NCI-H2227 (cell line): Measurements from ENCODE around the gene DNAJA3.
A peak's percentile ranks its signal among the peaks of the same experiment; 100 is the strongest.

Source experiments
- DNase-seq: peaks from one replicate; lab custom pipeline; 2025; ENCODE audit not compliant: unreplicated experiment; lab: John Stamatoyannopoulos, UW

DNAJA3 gene

DNA sequence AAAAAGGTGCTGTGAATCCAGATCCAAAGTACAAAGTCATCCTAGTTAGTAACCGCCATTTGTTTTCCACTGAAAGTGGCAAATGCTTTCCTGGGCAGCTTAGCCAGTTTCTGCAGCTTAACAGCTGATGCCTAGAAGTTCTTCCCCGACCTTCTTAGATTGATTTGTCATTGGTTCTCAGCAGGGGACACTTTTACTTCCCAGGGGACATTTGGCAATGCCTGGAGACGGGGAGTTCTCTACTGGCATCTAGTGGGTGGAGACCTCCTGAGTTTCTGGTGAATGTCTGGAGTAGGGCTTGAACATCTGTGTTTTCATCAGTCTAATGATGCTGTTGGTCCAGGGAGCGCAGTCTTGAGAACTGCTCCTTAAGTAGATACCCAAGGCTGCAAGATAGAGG, 7.6 kb downstream of the DNAJA3 start:
- no peak for DNase-seq

GRCh38 chr16:4433914-4434787, 8.5 kb downstream of the DNAJA3 start:
- no peak for DNase-seq

DNA sequence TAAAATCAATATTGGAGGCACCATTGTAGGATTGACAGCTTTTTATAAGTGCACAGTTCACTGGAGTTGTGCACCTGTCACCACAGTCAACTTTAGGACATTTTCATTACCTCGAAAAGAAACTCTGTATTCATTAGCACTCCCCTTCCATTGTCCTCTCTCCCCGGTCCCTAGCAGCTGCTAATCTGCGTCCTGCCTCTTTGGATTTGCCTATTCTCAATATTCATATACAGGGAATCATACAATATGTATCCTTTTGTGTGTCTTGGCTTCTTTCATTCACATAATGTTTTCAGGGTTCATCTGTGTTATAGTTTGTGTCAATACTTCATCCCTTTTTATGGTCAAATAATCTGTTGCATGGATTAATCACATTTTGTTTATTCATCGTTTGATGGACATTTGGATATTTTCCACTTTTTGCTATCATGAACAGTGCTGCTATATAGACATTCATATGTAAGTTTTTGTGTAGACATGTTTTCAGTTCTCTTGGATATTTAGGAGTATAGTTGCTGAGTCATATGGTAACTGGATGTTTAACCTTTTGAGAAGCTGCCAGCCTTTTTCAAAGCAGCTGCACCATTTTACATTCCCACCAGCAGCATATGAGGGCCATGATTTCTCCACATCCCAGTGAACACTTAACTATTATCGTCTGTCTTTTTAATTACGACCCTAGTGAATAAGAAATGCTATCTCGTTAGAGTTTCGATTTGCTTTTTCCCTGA, 9.8 kb downstream of the DNAJA3 start:
- DNase-seq: no peak

DNA sequence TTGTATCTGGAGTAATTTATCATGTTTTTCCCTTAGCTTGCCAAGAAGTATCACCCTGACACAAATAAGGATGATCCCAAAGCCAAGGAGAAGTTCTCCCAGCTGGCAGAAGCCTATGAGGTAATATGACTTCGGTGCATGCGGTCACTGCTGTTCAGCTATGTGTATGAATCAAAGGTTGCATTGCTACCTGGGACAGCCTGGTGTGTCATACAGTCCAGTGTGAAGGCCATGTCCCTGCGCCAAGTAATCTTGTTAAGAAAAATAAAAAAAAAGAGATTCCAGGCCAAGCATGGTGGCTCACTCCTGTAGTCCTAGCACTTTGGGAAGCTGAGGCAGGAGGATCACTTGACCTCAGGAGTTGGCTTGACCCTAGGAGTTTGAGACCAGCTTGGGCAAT, 11.7 kb downstream of the DNAJA3 start:
- no peak for DNase-seq

DNA sequence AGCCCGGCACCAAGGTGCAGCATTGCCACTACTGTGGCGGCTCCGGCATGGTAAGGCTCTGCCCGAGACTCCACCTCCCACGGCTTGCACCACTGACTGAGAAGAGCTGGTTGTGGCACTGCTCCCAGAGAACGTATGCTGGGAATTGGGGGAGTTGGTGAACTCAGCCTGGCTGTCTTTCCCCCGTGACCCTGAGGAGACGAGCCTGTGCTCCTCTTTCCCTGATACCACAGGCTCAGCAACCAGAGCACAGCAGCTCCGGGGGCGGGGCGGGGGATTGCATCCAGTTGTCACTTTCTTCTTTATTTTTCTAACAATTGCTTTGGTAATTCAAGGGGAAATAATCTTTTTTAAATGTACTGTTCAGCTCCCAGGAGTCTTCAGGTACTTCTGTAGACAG, 16.7 kb downstream of the DNAJA3 start:
- DNase-seq: no peak

DNA sequence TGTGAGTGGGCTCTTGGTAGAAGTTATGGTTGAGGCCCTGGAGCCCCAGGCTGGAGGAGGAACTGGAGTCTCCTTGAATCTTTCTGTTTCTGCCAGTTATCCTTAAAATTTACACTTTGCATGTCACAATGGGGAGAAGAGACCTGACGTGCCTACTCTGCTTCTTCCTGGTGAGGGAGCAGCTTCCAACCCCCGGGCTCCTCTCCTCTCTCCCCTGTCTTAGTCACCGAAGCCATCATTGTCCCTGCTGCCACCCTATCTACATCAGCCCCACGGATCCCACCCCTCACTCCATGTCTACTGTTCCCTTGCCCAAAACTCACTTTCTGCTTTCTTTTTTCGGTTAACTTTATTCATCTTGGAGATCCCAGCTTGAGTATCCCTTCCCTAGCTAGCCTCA, 17.6 kb downstream of the DNAJA3 start:
- DNase-seq: no peak

GRCh38 chr16:4443986-4444385, 18.3 kb downstream of the DNAJA3 start:
- no peak for DNase-seq

GRCh38 chr16:4450430-4450829, 24.8 kb downstream of the DNAJA3 start:
- no peak for DNase-seq

- no peak for DNase-seq
Measured at GRCh38 chr16:4450931-4451519, 25.4 kb downstream of the DNAJA3 start.

GRCh38 chr16:4452674-4453073, 27.0 kb downstream of the DNAJA3 start:
- no peak for DNase-seq

GRCh38 chr16:4454623-4455022, 29.0 kb downstream of the DNAJA3 start:
- DNase-seq: no peak

- no peak for DNase-seq
Measured at GRCh38 chr16:4455081-4455480, 29.4 kb downstream of the DNAJA3 start.

DNA sequence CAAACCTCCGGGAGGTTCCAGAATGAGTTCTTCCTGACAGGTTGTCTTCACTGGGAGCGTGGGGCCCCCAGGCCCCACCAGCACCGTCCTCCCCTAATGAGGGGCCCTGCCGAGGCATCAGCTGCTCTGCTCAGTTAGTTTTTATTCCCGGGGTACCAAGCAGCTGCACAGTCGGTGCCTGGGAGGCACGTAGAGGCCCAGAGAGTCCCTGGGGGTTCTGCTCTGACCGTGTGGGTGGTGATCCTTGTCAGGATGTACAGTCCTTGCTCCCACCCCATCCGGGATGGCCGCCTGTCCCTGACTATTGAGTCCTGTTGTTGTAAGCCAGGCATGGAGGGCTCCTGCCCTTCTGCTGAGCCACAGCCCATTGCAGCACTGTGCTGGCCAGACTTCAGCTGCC, 30.3 kb downstream of the DNAJA3 start:
- no peak for DNase-seq

GRCh38 chr16:4460936-4461249, 35.2 kb downstream of the DNAJA3 start:
- peak; percentile 62 for DNase-seq

DNA sequence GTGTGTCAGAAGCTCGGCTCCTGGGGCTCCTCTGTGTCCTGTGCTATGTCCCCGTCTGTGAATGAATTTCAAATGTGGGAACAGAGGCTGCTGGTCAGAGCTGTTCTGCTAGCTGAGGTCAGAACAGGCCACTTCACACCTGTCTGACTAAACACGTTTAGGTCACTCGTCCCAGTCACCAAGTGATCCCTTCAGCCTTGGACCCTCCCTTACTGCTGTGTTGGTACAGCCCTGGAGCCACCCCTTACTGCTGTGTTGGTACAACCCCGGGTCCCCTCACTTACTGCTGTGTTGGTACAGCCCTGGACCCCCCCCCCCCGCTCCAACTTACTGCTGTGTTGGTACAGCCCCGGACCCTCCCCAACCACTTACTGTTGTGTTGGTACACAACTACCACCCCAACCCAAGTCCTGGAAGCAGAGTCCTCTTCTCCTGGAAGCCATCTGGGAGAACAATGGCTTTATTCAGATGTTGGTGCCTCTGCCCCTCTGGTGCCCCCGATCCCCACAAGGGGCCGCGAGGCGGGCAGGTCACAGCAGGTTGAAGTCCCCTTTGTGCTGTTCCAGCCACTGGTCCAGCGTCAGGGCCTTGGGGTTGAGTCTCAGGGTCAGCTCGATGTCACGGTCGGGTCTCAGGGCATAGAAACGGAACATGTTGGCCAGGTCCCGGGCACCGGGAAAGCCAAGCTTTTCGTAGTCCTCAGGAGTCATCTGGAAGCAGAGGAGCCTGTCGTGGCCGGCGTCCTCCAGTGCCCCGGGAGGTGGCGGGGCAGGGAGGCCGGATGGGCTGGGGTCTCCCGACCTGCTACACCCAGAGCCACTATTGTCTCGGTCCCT, 35.8 kb downstream of the DNAJA3 start:
- peak; percentile 62 for DNase-seq

DNA sequence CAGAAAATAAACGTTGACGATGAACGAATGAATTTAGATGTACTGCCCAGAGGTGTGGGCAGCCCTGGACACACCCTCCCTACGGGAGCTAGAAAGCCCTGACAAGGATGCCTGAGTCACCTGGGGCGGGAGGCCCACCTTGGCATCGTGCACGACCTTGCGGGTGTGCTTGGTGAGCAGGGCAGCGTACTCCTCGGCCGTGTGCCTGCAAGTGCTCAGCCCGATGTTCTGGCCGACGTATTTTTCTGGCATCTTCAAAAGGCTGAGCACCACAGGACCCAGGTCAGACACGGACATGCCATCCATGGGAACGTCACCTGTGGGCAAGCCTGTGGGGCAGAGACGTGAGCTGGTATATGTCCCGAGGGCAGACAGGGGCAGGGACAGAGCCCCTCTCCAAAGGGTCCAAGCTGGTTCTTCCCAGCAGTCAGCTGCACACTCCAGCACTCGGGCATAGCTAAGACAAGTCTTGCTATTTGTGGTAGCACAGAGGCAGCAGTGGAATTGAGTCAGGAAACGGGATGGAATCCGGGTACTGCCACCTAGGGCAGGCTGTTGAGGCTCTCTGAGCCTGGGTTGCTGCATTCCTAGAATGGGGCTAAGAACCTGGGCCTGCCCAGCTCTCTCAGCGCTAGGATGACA, 38.0 kb downstream of the DNAJA3 start:
- no peak for DNase-seq

- DNase-seq: no peak
Measured at GRCh38 chr16:4465977-4466779, 40.5 kb downstream of the DNAJA3 start.

- no peak for DNase-seq
Measured at GRCh38 chr16:4467916-4468315, 42.2 kb downstream of the DNAJA3 start.

- peak; percentile 54 for DNase-seq
Measured at GRCh38 chr16:4468972-4469371, 43.3 kb downstream of the DNAJA3 start.

GRCh38 chr16:4471869-4472268, 46.2 kb downstream of the DNAJA3 start:
- no peak for DNase-seq
